Measurements from ENCODE around the gene CHST9. TPM values are rescaled to one million over a fixed set of nuclear protein-coding genes. Genes with fewer than 3 reads are reported as not detected.

Gene CHST9
- total and polyA plus RNA-seq, 9 of the 15 experiments (the other 6 are each of a cell fraction or from before 2014, with no cell fraction given) = not detected

GRCh38 chr18:27075828-27076227 lies 109.3 kb downstream of the CHST9 start:
- Histone ChIP-seq H4K20me1 (replicated peaks; ENCODE audit: control insufficient read depth, insufficient read depth, low read length) (no peaks in the 10 kb centered on the region), H3K27ac (ENCODE audit: extremely low read depth, low read depth, low read length) (no peak overlapping the region), H3K4me1 (replicated peaks in 1 of 2; ENCODE audit: control insufficient read depth in 2 of 2, insufficient read depth in 2 of 2, low read length in 2 of 2) (no peaks in the 10 kb centered on the region), H2AFZ (ENCODE audit: low read depth, low read length) (no peak overlapping the region), H3K27me3 (ENCODE audit: control insufficient read depth in 2 of 2, insufficient read depth in 2 of 2, low read length in 2 of 2) (no peaks in the 10 kb centered on the region), H3K9me1 (ENCODE audit: control insufficient read depth, insufficient read depth, low read length) (no peaks in the 10 kb centered on the region), H3K9ac (ENCODE audit: insufficient read depth in 1 of 2, low read depth in 2 of 2, low read length in 2 of 2) (no peak overlapping the region), H3K4me2 (ENCODE audit: insufficient read depth, low read length) (no peak overlapping the region), H3K36me3 (ENCODE audit: control insufficient read depth, insufficient read depth, low read length) (no peaks in the 10 kb centered on the region), H3K79me2 (ENCODE audit: control insufficient read depth, insufficient read depth, low read length) (no peaks in the 10 kb centered on the region), H3K4me3 (no peak overlapping the region), H3K9me3 (replicated peaks; ENCODE audit: control insufficient read depth, insufficient read depth, low read depth, low read length) (no peaks in the 10 kb centered on the region; the same call in 1 of the 2 replicates)
- CTCF ChIA-PET (ENCODE audit: low intra/inter-chr PET ratio) = no interaction called here
- BruUV-seq (replicated peaks) = no TSS peak
- WGBS (ENCODE audit: insufficient coverage, low coverage, missing lambda C conversion rate) = 0% methylated on average over 3 of the region's 3 CpGs
- ATAC-seq (no peak), FAIRE-seq (no peak), DNase-seq (ENCODE audit: extremely low read depth in 1 of 4, low spot score in 3 of 4) (no peak)
- intact Hi-C loops (cut with micrococcal nuclease) = no loop called here
- POLR2A ChIA-PET = no interaction called here
- in situ Hi-C loops (cut with MboI) = no loop called here
- TF ChIP-seq IFI16 (CRISPR knock-in tag; IDR thresholded peaks at IDR 0.05) (no peak), PATZ1 (CRISPR knock-in tag; IDR thresholded peaks at IDR 0.05; ENCODE audit: borderline replicate concordance) (no peak), BRCA1 (IDR thresholded peaks at IDR 0.05) (no peak), BRCA1 (CRISPR knock-in tag; IDR thresholded peaks at IDR 0.05) (no peak), MLLT1 (IDR thresholded peaks at IDR 0.05) (no peak), PHF8 (IDR thresholded peaks at IDR 0.05; ENCODE audit: borderline replicate concordance, low read length) (no peak), RUNX1 (IDR thresholded peaks at IDR 0.05; ENCODE audit: low read depth) (no peak), FOXO4 (CRISPR knock-in tag; IDR thresholded peaks at IDR 0.05) (no peak), ZNF639 (CRISPR knock-in tag; conservative IDR thresholded peaks at IDR 0.05 in 1 of 2, IDR thresholded peaks at IDR 0.05 in 1 of 2) (no peak), ZBTB26 (CRISPR knock-in tag; IDR thresholded peaks at IDR 0.05) (no peak), DDX20 (tag; IDR thresholded peaks at IDR 0.05; ENCODE audit: low read depth) (no peak), E2F1 (CRISPR knock-in tag; IDR thresholded peaks at IDR 0.05) (no peak), TCF7L2 (IDR thresholded peaks at IDR 0.05; ENCODE audit: low read depth, low read length) (no peak), ZKSCAN1 (IDR thresholded peaks at IDR 0.05; ENCODE audit: low read depth, low read length) (no peak)
